A549 (cell line): ENCODE data around the gene CPNE4. TPM values are rescaled to one million over a fixed set of nuclear protein-coding genes. Genes with fewer than 3 reads are reported as not detected.

Experiments used
- ATAC-seq, 2 experiments: fragments of 200-7000 bp in 1 of 2; fragments of >200 bp in 1 of 2; cut with Nextera tagmentation in 1 of 2; cut with Tn5 transposase in 1 of 2; 3 replicates each; pipeline versions ENCODE4 v1.8.0 to v1.9.1; 2018 to 2020; ENCODE audit warnings: mild to moderate bottlenecking in 1 of 2, moderate library complexity in 1 of 2
- CTCF ChIA-PET: fragments of 300-600 bp; sonication (Branson Sonifier 250); formaldehyde crosslinking; extraction: SDS; loops from one replicate; lab custom pipeline; 2021; ENCODE audit warnings: antibody characterized with exemption, inconsistent platforms; lab: Yijun Ruan, JAX
- POLR2A ChIA-PET: fragments of 350-600 bp; formaldehyde crosslinking; extraction: SDS; loops from one replicate; lab custom pipeline; 2021; ENCODE audit warnings: antibody characterized with exemption, inconsistent platforms; lab: Yijun Ruan, JAX
- DNase-seq, 2 experiments: peaks; one replicate each; pipeline versions ENCODE4 v3.0.0 to v3.0.0-alpha.2; 2011 to 2016; ENCODE audit warnings: low read depth in 1 of 2, low spot score in 1 of 2
- FAIRE-seq: peaks from 2 replicates; lab custom pipeline; 2011; peaks lifted over from hg19 to GRCh38; lab: Jason Lieb, UNC
- H3K27ac ChIP-seq, 2 experiments: fragments of >200 bp; sonication (Bioruptor Twin); formaldehyde crosslinking; 3 replicates each; pipeline ENCODE4 v1.5.1; 2016 to 2017
- H3K4me1 ChIP-seq: fragments of >200 bp; sonication (Bioruptor Twin); formaldehyde crosslinking; 3 replicates; pipeline ENCODE4 v1.6.1; 2016
- H3K4me2 ChIP-seq: fragments of >200 bp; sonication (Bioruptor Twin); formaldehyde crosslinking; 3 replicates; pipeline ENCODE4 v1.6.1; 2016
- H3K4me3 ChIP-seq: fragments of >200 bp; sonication (Bioruptor Twin); formaldehyde crosslinking; 3 replicates; pipeline ENCODE4 v1.5.1; 2016
- H3K9me3 ChIP-seq: fragments of >200 bp; sonication (Bioruptor Twin); formaldehyde crosslinking; 3 replicates; pipeline ENCODE4 v1.6.1; 2016
- CHD2 ChIP-seq: fragments of 150-350 bp; IDR thresholded peaks from 2 replicates; pipeline ENCODE4 v1.6.1; 2014; ENCODE audit warnings: low read length; ENCODE audit not compliant: partially characterized antibody
- EHF ChIP-seq: fragments of 250-450 bp; sonication (Bioruptor Pico); IDR thresholded peaks from 2 replicates; pipeline ENCODE4 v1.5.0; 2020; ENCODE audit warnings: mild to moderate bottlenecking
- EP300 ChIP-seq, 2 experiments: fragments of >200 bp; sonication (Bioruptor Twin); formaldehyde crosslinking; IDR thresholded peaks; 2 replicates in 1 of 2; 3 replicates in 1 of 2; pipeline ENCODE4 v1.6.1; 2016 to 2017
- ESRRA ChIP-seq: fragments of 150-350 bp; IDR thresholded peaks from 2 replicates; pipeline ENCODE4 v1.6.1; 2014; ENCODE audit warnings: mild to moderate bottlenecking, low read length, borderline replicate concordance
- FOXS1 ChIP-seq: fragments of 250-450 bp; sonication (Bioruptor Pico); IDR thresholded peaks from 2 replicates; pipeline ENCODE4 v1.5.0; 2020; ENCODE audit warnings: mild to moderate bottlenecking, moderate library complexity
- GATA3 ChIP-seq: IDR thresholded peaks from 2 replicates; pipeline ENCODE4 v1.6.1; 2012; ENCODE audit warnings: borderline replicate concordance
- HOXA7 ChIP-seq: fragments of 250-450 bp; sonication (Bioruptor Pico); IDR thresholded peaks from 2 replicates; pipeline ENCODE4 v1.5.0; 2020; ENCODE audit warnings: mild to moderate bottlenecking, moderate library complexity
- HOXB5 ChIP-seq: fragments of 250-450 bp; sonication (Bioruptor Pico); IDR thresholded peaks from 2 replicates; pipeline ENCODE4 v1.5.0; 2020; ENCODE audit warnings: mild to moderate bottlenecking, moderate library complexity
- JUNB ChIP-seq: fragments of >200 bp; sonication (Bioruptor Twin); formaldehyde crosslinking; IDR thresholded peaks from 2 replicates; pipeline ENCODE4 v1.6.1; 2016
- MAFK ChIP-seq: fragments of 450-650 bp; IDR thresholded peaks from 2 replicates; pipeline ENCODE4 v1.6.1; 2014; ENCODE audit not compliant: partially characterized antibody
- MYC ChIP-seq: IDR thresholded peaks from 2 replicates; pipeline ENCODE4 v1.6.1; 2012; ENCODE audit warnings: mild to moderate bottlenecking, inconsistent platforms, low read length, improper control_type of control experiment, borderline replicate concordance
- NPAS2 ChIP-seq: fragments of 250-450 bp; sonication (Bioruptor Pico); IDR thresholded peaks from 2 replicates; pipeline ENCODE4 v1.8.0; 2022; ENCODE audit warnings: mild to moderate bottlenecking, moderate library complexity, borderline replicate concordance
- NR3C1 ChIP-seq: fragments of >200 bp; sonication (Bioruptor Twin); formaldehyde crosslinking; IDR thresholded peaks from 3 replicates; pipeline ENCODE4 v1.6.1; 2017
- RNF2 ChIP-seq: fragments of 200-600 bp; sonication (generic); IDR thresholded peaks from 2 replicates; pipeline ENCODE4 v1.6.1; 2016; ENCODE audit warnings: low read depth, mild to moderate bottlenecking, antibody characterized with exemption, moderate library complexity, borderline replicate concordance
- SMC3 ChIP-seq: fragments of >200 bp; sonication (Bioruptor Twin); formaldehyde crosslinking; IDR thresholded peaks from 3 replicates; pipeline ENCODE4 v1.6.1; 2018; ENCODE audit warnings: inconsistent platforms
- SREBF2 ChIP-seq: fragments of 450-650 bp; IDR thresholded peaks from 2 replicates; pipeline ENCODE4 v1.6.1; 2014; ENCODE audit warnings: mild to moderate bottlenecking, moderate library complexity
- TP53 ChIP-seq: fragments of 250-450 bp; sonication (Bioruptor Pico); IDR thresholded peaks from 2 replicates; pipeline ENCODE4 v1.5.0; 2021; ENCODE audit warnings: mild to moderate bottlenecking, moderate library complexity
- ZSCAN20 ChIP-seq: fragments of 250-450 bp; sonication (Bioruptor Pico); IDR thresholded peaks from 2 replicates; pipeline ENCODE4 v1.8.0; 2022; ENCODE audit warnings: mild to moderate bottlenecking, moderate library complexity
- WGBS: methylation state at CpG from one replicate; pipeline ENCODE4 v1.1.6; 2017; ENCODE audit errors: missing lambda C conversion rate; 5-methylcytosine and 5-hydroxymethylcytosine counted together
- polyA plus RNA-seq, 4 experiments: library from polyadenylated mRNA; depleted of rRNA in 3 of 4; stranded (reverse); fragments of >200 nt; fragmentation: RNase III in 1 of 4; extraction: RNeasy Plus Mini Kit Qiagen cat#74134 plus additional on column Dnase treatment in 1 of 4; gene quantifications; 2 replicates in 3 of 4; 3 replicates in 1 of 4; pipeline ENCODE4 v1.2.3, GENCODE V29; 2011 to 2017
- TF ChIP-seq, protein P1 (sequence below): fragments of 250-450 bp; sonication (Bioruptor Pico); IDR thresholded peaks from 2 replicates; pipeline ENCODE4 v1.5.0; 2020; ENCODE audit warnings: low read depth, mild to moderate bottlenecking, moderate library complexity
- TF ChIP-seq, protein P2 (sequence below): IDR thresholded peaks from 2 replicates; pipeline ENCODE4 v1.6.1; 2012
- TF ChIP-seq, protein P3 (sequence below): IDR thresholded peaks from 2 replicates; pipeline ENCODE4 v1.6.1; 2012; ENCODE audit warnings: low read depth, borderline replicate concordance

The CPNE4 gene
- polyA plus RNA-seq, 2 of the 4 experiments (the other 2 are of a cell fraction): 3.6 to 8.7 TPM

DNA sequence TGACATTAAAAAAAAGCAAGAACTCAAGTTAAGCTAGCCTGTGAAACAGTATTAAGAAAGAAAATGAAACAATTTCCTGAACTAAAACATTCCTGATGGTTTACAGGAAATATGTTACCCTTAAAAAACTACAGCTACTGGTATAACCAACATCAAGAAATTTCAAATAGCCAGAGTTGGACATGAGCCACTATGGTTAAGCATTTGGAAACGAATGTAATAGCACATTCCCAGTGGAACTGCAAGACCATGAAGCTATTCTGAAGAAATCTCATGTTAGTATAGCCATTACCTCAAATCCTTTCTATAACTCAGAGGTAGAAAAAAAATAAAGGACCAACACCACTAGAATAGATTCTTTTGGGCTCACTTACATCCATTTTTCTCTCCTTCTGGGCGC lies 30.2 kb downstream of the CPNE4 start:
- Histone ChIP-seq H3K4me1 (0 out of 3 replicates have a peak, but pooled peaks cover 3% of the 10 kb centered on the region), H3K4me3 (no peak overlapping the region), H3K4me2 (no peak overlapping the region), H3K27ac (no peak overlapping the region), H3K9me3 (no peaks in the 10 kb centered on the region)
- FAIRE-seq (no peak), ATAC-seq (no peak), DNase-seq (no peak)
- WGBS: 50% methylated on average over 2 of the region's 2 CpGs
- ChIA-PET POLR2A (no interaction called here), CTCF (no interaction called here)
- TF ChIP-seq RNF2: no peak
- TF ChIP-seq, protein P1, sequence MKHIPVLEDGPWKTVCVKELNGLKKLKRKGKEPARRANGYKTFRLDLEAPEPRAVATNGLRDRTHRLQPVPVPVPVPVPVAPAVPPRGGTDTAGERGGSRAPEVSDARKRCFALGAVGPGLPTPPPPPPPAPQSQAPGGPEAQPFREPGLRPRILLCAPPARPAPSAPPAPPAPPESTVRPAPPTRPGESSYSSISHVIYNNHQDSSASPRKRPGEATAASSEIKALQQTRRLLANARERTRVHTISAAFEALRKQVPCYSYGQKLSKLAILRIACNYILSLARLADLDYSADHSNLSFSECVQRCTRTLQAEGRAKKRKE (CRISPR knock-in tag): no peak
- no peak for TF ChIP-seq ESRRA
- TF ChIP-seq FOXS1 (CRISPR knock-in tag): no peak
- no peak for TF ChIP-seq MYC
- TF ChIP-seq EHF (CRISPR knock-in tag): no peak
- TF ChIP-seq TP53 (CRISPR knock-in tag): no peak
- no peak for TF ChIP-seq JUNB
- TF ChIP-seq HOXA7 (CRISPR knock-in tag): no peak
- no peak for TF ChIP-seq EP300 (IDR thresholded peaks at IDR 0.05)
- TF ChIP-seq, protein P2, sequence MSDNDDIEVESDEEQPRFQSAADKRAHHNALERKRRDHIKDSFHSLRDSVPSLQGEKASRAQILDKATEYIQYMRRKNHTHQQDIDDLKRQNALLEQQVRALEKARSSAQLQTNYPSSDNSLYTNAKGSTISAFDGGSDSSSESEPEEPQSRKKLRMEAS: no peak

DNA sequence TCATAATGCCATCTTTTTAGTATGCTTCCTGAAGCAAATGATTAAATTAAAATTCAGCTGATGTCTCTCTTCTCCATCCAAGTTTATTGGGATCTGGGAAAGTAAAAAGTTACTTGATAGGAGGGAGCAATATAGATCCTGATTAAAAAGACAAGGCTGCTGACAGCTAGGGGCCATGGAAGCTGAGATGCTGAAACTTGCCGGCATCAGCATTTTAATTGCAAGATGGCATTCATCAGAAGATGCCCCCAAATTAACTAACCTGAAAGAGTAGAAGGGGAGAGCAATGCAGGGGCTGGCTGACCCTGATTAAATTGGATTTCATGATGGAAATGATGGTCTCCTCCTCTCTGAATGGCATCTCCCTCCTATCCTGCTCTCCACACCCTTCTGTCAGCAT lies 31.1 kb downstream of the CPNE4 start:
- H3K4me2 ChIP-seq: no peak overlapping the region
- no peak overlapping the region for H3K27ac ChIP-seq
- FAIRE-seq: no peak
- TF ChIP-seq MAFK: peak; percentile 54
- TF ChIP-seq EP300 (IDR thresholded peaks at IDR 0.05): no peak
- TF ChIP-seq EHF (CRISPR knock-in tag): no peak
- TF ChIP-seq, protein P3, sequence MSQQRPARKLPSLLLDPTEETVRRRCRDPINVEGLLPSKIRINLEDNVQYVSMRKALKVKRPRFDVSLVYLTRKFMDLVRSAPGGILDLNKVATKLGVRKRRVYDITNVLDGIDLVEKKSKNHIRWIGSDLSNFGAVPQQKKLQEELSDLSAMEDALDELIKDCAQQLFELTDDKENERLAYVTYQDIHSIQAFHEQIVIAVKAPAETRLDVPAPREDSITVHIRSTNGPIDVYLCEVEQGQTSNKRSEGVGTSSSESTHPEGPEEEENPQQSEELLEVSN: no peak
- no peak for TF ChIP-seq SREBF2
- no peak for TF ChIP-seq NR3C1
- no peak for TF ChIP-seq SMC3
- TF ChIP-seq, all 56 proteins: peak for 1
- ATAC-seq (no peak), DNase-seq (no peak)
- no peaks in the 10 kb centered on the region for H3K4me1 ChIP-seq
- H3K4me3 ChIP-seq: no peak overlapping the region
- POLR2A ChIA-PET: no interaction called here
- WGBS: 100% methylated on average over 1 of the region's 1 CpG
- H3K9me3 ChIP-seq: no peaks in the 10 kb centered on the region
- CTCF ChIA-PET: interaction anchor here (0.7 to 1.5 kb wide), 3 partner anchors 209 to 411 kb away, joined by 3 read pairs; no protein-coding TSS in a partner anchor

DNA sequence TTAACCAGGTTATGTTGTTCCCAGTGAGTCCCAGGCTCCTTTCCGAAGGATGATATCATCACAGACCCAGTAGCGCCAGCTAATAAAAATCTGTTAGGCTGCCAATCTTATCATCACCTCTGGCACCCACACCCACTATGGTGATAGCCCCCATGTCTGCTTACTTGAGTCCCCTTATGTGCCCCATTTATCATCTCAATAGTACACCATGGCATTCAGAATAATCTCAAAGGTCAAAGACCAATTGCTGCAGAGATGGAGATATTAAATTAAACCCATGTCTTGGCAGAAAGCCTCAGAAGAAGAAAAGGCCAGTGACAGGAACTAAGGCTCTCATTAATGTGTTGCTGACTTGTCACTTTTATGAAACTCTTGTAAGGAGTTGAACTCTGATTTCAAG lies 32.8 kb downstream of the CPNE4 start:
- Histone ChIP-seq H3K4me1 (no peaks in the 10 kb centered on the region), H3K4me3 (no peak overlapping the region), H3K27ac (no peak overlapping the region), H3K9me3 (no peaks in the 10 kb centered on the region), H3K4me2 (no peak overlapping the region)
- ATAC-seq: no peak
- no peak for DNase-seq
- FAIRE-seq: no peak
- CTCF ChIA-PET: no interaction called here
- POLR2A ChIA-PET: no interaction called here
- no peak for TF ChIP-seq NPAS2 (CRISPR knock-in tag)
- TF ChIP-seq NR3C1: no peak
- 91% methylated on average over 2 of the region's 2 CpGs for WGBS

DNA sequence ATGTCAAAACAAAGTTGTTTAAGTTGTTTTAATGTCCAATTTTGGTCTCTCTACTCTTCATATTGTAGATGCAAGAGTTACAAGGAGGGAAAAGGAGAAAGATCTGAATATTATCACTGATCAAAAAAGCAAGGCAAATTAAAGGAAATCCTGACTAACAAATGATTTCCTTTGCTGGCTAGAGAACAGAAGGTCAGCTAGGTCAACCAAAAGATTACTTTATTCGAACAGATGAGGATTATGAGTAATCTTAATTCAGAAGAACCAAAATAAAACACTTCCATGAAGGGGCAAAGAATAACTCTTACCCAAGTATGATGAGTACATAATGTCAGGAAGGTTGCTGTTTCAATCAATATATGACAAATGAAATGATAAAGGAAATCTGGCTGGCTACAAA lies 33.8 kb downstream of the CPNE4 start:
- Histone ChIP-seq H3K9me3 (no peaks in the 10 kb centered on the region), H3K4me1 (no peaks in the 10 kb centered on the region), H3K4me2 (no peak overlapping the region), H3K4me3 (no peak overlapping the region), H3K27ac (no peak overlapping the region)
- FAIRE-seq (no peak), DNase-seq (no peak), ATAC-seq (no peak)
- POLR2A ChIA-PET: no interaction called here
- WGBS: 56% methylated on average over 1 of the region's 1 CpG
- CTCF ChIA-PET: interaction anchor here (0.6 kb wide), 1 partner anchor 398 kb away, joined by 3 read pairs; no protein-coding TSS in a partner anchor
- TF ChIP-seq HOXA7 (CRISPR knock-in tag) (no peak), HOXB5 (no peak), SMC3 (no peak), CHD2 (no peak), GATA3 (no peak), ZSCAN20 (no peak)
